Dedifferentiated amniotic fluid mesenchymal stem cell (primary cell): ENCODE measurements around the gene RERE.
A peak's percentile ranks its signal among the peaks of the same experiment; 100 is the strongest.
"Not testable (repeated sequence)": the region's sequence is repeated elsewhere in the genome, so short reads cannot be mapped to it uniquely, and the experiment has no call there.

Source experiments
- DNase-seq: peaks from one replicate; pipeline ENCODE4 v3.0.0-alpha.2; 2016; ENCODE audit errors: extremely low spot score

Gene RERE

DNA sequence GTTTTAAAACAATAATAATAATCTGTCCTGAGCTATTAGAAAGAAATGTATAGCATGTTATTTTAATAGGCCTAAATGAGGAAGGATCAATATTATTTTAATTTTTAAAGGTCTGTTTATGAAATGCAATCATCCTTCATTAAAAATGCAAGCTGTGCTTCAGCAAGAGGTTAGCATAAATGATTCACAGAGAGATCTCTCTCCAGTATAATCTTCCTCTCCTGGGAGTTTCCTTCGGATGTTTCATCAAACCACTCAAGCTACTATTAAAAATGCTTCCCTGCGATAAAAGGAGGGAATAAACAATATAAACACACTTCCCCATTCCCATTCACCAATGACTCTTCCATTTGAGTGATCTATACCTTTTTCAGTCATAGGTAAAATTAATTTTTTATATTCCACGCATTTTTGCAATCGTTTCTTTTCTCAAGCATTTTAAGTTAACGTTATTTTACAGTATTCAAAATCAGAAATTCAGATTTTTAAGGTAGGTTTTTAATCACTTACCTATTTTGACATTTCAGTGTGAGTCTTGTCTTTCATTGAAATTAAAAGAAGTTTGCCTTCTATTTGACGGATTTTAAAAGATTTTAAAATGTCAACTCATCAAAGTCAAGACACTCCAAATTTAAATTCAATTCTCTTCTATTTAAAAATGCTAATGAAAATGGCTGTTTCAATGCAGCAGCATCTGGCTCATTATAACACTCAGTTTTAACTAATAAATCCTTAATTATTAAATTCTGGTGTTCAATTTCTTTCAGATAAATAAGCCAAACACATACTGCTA lies 64.3 kb downstream of the RERE start:
- DNase-seq = no peak

DNA sequence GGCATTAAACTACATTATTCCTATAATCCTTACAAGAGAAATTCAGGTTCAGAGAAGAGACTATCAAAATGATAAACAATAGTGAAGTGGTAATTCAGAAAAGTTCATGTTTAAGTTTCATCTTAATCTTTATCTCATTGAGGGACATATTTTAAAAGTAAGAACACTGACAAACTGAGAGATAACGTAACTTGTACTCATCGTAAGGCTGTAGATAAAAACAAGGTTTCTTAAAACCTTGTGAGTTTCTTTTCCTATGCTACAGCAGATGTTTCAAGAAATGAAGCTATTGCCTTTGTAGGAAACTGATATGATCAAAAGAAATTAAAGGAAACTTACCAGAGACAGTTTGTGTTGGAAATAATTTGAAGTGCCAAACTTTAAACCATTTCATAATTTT lies 65.0 kb downstream of the RERE start:
- no peak for DNase-seq

DNA sequence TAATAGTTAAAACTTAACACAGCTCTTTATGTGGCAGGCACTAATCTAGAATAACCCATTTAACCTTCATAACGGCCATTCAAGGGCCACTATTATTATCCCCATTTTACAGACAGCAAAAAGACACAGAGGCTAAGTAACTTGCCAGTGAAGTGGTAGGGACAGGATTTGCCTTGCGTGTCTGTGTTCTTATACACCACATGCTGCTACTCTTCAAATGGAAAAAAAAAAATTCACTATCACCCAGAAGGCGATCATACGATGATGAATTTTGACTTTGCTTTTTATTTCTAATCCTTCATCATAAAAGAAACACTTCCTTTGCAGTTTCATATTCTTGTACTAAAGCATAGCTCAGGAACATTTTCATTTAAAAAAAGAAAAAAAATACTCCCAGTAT lies 65.5 kb downstream of the RERE start:
- no peak for DNase-seq

DNA sequence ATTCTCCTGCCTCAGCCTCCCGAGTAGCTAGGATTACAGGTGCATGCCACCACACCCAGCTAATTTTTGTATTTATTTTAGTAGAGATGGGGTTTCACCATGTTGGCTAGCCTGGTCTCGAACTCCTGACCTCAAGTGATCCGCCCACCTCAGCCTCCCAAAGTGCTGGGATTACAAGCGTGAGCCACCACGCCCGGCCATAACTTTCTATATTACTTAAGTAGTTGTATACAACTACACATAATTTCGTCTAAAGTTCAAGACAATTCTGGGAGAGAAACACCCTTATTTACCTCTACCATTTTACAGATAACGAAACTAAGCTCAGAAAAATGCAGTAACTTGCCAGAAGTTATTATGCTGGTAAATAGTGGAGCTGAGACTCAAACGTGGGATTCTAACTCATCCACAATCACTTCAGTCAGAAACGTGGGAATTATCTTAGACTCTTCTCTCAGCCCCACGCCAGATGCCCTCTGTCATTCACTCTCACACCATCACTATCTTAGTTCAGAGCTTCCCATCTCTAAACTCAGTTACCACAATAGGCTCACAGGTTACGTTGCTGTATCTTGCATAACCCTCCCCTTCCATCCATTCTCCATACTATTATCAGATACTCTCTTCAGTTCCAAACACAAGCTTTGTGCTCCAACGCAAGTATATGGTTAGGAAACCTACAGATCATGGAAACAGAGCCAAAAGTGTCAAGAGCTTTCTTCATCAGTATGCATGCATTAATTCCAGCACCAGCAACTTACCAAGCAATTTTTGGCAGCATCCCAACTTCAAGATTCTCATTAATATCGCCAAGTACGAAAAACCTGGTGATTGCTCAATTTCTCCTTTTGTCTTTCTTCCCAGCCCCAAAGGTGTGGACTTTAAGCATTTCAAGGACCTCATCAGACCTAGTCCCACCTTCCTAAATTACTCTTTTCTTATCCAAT lies 69.3 kb downstream of the RERE start:
- no peak for DNase-seq

DNA sequence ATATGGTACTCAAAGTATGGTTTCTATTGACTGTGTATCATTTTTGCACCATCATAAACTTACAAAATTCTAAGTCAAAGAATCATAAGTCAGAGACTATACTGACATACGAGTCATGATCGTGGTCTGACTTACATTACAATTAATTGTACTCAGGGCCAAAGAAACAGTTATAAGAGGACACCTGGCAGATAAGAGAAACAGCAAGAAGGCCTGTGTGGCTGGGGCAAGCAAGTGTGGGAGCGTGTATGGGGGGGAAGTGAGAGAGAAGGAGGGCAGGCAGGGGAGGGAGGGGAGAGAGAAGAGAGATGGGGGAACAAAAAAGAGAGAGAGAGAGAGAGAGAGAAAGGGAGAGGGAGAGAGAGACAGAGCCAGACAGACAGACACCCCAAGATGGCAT lies 70.9 kb downstream of the RERE start:
- no peak for DNase-seq

DNA sequence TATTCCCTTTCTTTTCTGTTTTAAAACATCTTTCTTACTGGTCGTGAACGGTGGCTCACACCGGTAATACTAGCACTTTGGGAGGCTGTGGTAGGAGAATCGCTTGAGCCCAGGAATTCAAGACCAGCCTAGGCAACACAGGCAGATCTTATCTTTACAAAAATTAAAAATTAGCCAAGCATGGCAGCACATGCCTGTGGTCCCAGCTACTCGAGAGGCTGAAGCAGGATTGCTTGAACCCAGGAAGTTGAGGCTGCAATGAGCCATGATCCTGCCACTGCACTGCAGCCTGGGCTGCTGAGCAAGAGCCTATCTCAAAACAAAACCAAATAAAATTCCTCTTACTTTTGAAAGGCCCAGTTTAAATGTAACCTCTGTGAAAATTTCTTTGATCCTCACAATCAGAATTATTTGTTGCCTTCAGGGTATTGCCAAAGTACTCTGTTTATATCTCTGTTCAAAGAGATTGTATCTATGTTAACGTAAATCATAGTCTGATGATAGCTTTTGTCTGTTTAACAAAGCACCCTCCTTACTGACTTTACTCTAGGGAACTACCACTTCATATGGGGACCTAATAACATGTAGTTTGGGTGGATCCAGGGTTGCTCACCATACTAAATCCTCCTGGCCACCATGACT lies 71.6 kb downstream of the RERE start:
- DNase-seq = no peak

DNA sequence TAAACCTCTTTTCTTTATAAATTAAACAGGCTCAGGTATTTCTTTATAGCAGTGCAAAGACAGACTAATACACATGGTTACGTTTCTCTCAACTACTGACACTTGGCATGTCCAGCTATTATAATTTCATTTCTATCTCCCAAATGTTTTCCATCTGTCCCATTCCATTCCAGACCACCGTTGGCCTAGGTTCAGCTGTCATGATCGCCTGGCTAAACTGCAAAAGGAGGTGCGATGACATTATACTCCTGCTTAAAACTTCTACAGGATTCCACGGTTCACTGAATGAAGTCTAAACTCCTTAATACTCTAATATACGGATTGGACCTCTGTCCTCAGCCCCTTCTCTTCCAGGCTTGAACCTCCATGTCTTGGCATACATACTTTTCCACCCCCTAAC lies 72.1 kb downstream of the RERE start:
- no peak for DNase-seq

DNA sequence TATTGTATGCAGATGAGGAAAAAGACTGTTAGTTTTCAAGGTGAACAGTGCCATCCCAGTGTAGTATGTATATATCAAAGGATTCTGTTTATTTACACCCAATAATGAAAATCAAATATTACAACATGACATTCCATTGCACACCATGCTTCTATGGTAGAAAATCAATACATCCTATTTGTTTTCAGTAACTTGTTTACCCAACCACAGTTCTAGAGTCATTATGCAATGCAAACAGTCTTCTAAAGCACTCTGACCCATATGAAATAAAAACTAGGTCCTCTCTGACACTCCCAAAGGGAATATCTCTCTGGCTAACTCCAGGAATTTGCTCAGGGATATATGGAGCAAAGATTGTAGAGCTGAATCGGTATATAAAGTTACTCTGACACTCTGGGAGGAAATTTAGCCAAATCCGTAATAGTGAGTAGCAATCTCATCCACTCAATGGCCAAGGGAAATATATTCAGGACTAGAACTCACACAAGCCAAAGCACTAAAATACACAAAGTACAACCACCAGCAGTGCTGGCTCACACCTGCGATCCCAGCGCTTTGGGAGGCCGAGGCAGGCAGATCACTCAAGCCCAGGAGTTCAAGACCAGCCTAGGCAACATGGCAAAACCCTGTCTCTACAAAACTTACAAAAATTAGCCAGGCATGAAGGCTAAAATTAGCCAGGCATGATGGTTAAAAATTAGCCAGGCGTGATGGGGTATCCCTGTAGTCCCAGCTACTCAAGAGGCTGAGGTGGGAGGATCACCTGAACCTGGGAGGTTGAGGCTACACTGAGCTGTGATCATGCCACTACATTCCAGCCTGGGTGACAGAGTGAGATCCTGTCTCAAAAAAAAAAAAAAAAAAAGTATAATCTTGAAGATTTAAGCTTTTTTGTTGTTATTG lies 75.2 kb downstream of the RERE start:
- DNase-seq = no peak

DNA sequence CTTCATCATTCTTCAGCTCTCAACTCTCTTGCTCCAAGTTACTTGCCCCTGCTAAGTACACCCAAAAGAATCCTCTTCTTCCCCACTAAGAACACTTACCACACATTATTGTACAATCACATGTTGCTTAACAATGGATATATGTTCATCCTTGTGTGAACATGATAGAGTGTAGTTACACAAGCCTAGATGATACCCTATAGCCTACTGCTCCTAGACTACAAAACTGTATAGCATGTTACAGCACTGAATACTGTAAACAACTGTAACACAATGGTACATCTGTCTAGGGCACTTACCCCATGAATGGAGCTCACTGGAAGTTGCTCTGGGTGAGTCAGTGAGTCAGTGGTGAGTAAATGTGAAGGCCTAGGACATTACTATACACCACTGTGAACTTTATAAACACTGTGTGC lies 77.4 kb downstream of the RERE start:
- DNase-seq = peak; percentile 25

DNA sequence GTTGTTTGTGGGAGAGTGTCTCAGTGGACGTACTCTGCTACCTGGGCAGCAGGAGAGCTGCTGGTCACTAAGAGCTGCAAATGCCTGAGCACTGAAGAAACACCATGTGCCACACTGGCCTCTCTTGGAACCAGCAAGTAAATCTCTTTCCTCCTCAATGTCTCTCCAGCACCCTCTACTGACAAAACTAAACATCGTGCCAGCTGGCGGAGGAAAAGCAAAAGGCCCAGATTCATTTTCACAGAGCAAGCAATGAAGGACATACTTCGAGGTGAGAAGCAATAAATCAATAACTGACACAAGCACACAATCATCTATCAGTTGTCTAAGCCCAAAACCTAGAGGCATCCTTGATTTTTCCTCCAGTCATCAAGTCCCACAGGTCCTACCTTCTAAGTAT lies 78.1 kb downstream of the RERE start:
- no peak for DNase-seq

DNA sequence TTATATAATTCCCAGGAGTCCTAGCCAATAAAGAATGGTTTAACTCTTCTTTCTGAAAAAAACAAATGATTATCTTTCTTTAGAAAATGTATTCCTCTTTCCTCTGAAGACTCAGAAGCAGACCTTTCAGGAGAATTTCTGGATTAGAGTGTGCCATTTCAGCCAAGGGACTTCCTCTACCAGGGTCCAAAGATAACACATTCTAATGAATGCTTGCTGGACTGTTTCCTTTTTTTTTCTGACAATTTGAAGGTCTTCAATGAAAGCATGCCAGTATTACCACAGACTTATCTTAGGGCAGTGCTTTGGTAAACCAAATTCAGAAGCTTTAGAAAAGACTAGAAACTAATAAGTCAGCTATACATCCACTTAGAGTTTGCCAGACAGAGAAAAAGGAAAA lies 80.5 kb downstream of the RERE start:
- no peak for DNase-seq

DNA sequence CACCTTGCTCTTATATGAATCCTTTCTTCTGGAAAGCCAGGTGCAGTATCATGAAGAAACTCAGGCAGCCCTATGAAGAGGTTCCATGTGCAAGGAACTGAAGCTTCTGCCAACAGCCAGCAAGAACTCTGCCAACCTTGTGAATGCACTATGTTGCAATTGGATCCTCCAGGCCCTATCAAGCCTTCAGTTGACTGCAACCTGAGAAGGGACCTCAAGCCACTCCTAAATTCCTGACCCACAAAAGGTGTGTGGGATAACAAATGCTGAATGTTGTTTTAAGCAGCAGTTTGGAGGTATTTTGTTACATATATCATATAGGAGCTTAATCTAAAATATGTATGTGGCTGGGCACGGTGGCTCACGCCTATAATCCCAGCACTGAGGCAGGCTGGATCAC lies 84.0 kb downstream of the RERE start:
- DNase-seq = no peak

DNA sequence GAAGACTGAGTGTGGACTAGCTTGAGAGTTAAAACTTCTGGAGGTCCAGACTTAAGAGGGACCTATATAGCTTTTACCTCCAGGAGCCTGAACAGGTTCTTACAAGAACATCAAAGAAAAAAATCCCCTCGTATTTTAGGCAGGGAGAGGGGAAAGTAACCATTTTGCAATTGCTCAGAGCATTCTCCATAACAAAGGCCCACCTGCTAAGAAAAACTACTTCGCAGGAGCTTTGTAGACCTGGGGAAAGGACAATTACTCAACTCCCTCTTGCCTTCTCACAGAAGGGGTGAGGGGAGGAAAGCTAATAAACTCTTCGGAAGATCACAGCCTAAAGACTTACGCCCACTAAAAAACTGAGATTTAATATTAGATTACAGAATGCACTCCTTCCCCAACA lies 86.3 kb downstream of the RERE start:
- no peak for DNase-seq

DNA sequence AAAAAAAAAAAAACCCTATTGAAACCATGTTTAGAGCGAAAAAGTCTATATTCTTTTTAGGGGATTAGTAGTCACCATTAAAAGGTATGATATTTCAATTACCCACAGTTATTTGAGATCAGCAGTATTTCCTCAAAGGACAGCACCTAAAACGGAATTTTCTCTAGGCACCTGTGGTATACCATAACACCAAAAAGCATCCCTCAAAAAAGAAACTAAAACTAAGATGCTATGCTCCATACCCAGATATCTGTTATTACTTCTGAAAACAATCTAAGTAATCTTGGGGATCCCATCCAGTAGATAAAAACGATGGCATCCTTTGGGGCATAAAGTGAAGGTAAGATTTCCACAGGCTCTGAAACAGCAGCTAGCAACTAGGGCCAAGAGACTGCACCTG lies 89.0 kb downstream of the RERE start:
- no peak for DNase-seq

DNA sequence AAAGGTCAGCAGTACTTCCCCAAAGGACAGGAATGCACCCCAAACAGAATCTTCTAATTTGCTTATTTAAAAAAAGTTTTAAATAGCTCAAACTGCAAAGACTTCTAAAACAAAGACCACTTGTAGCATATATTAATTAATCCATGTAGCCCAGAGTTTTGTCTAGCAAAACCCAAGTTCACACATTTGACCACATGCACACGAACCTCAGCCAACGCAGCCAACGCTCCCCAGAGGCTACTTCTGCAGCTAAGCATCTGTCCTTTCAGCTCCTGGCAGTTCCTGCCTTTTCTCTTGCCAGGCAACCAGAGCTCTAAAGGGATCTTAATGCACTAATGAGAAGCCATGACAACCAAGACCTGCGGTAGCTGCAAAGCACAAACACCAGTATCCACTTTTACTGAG lies 89.6 kb downstream of the RERE start:
- DNase-seq = no peak

DNA sequence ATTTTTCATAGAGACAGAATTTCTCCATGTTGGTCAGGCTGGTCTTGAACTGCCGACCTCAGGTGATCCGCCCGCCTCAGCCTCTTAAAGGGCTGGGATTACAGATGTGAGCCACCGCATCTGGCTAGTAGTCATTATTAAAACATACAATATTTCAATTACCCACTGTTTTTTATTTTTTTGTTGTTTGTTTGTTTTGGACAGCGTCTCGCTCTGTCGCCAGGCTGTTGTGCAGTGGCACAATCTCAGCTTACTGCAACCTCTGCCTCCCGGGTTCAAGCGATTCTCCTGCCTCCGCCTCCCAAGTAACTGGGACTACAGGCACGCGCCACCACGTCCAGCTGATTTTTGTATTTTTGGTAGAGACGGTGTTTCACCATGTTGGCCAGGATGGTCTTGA lies 90.1 kb downstream of the RERE start:
- DNase-seq = not testable (repeated sequence)

DNA sequence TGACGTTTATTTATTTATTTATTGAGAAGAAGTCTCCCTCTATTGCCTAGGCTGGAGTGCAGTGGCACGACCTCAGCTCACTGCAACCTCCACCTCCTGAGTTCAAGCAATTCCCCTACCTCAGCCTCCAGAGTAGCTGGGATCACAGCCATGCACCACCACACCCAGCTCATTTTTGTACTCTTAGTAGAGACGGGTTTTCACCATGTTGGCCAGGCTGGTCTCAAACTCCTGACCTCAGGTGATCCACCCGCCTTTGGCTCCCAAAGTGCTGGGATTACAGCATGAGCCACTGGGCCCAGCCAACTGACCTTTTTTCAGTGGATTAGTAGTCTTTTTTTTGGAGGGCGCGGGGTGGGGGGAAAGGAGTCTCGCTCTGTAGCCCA lies 90.6 kb downstream of the RERE start:
- not testable (repeated sequence) for DNase-seq

DNA sequence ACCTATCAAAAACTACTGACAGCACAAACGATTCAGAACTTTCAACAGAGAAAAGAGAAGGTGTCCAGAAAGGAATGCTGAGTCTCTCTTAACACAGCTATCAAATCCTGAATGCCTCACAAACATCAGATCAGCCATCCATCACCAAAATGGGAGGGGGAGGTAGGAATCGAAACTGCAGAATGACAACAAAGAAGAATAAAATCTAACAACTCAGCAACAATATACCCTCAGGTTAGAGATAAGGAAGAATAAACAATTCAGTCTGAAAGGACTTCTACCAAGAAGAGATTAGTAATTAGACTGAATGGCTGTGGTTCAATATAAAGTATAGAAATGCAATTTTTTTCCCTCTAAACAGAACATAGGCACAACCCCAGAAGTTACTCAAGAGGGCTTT lies 94.4 kb downstream of the RERE start:
- no peak for DNase-seq

DNA sequence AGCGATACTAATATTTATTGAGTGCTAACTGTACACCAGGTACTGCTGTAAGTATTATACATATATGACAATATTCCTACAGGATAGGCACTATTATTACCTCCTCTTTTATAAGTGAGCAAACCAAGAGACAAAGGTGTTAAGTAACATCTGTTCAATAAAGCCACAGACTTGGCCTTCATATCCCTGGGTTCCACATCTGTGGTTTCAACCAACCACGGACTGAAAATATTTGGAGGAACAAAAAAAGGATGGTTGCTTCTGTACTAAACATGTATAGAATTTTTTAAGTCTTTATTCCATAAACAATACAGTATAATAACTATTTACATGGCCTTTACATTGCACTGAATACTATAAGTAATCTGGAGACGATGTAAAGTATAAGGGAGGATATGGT lies 95.1 kb downstream of the RERE start:
- DNase-seq = no peak

DNA sequence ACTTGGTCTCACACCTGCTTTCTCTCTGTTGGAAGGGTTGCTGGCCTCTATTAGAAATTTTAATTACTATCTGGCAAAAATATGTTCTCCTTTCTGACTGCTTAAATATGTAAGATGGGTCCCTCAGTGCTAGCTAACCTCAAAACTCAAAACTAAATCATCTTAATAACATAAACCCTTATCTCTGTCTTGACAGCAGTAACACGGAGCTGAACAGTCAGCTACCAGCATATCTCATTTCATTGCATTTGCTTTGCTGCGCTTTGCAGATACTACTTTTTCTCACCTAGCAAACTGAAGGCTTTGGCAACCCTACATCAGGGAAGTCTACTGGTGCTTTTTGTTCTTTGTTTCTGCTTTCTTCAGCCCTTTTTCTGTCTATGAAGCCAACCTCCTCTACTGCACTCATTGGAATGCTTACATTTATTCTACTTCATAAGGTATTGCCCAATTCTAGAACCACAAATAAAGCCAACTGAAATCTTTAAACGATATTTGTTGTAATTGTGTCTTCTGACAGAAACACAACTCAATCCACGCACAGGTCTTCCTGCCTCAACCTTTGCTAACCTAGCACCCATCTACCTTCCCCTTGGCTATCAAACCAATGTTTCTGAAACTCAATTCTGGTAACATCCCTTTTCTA lies 95.6 kb downstream of the RERE start:
- DNase-seq = no peak

DNA sequence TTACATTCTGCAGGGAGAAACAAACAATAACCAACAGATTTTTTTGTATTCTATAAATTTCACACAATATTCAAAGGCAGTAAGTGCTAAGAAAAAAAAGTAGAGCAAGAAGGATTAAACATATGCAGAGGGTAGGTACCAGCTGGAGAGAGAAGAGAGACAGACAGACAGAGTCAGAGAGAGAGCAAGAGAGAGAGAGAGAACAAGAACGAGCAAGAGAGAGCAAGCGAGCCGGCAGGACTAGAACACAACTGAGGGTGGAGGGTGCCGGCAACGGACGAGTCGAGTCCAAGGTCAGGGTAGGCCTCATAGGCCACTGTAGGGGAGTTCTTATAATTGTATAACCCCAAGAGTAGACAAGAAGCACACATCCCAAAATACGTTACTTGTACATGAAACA lies 97.1 kb downstream of the RERE start:
- no peak for DNase-seq
